Measurements from ENCODE around the gene NLK. TPM values are rescaled to one million over a fixed set of nuclear protein-coding genes. Genes with fewer than 3 reads are reported as not detected.

NLK gene
- total and polyA plus RNA-seq, 2 of the 4 experiments (the other 2 are of a cell fraction) = 15.3 to 23.3 TPM

DNA sequence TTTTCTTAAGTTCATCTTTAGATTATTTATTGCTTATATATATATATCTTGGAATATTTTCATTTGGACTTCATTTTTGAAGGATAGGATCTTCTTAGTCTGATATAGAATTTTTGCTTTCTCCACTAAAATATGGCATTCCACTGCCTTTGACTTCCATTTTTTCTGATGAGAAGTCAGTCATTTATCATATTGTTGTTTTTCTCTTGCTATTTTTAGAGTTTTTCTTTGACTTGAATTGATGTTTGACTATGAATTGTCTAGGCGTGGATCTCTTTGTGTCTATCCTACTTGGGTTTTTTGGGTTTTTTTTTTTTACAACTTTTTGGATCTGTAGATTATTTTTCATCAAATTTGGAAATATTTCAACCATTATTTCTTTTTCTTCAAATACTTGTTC, 67.7 kb downstream of the NLK start:
- Histone ChIP-seq H2AK9ac (replicated peaks; ENCODE audit: low read depth, low read length, poor library complexity) (no peak overlapping the region), H3K4me3 (ENCODE audit: insufficient read depth, low read depth, low read length) (no peak overlapping the region), H3K9me1 (ENCODE audit: insufficient read depth, low read length) (peaks cover 12% of the 10 kb centered on the region; the same call in 1 of the 2 replicates), H3K27ac (ENCODE audit: insufficient read depth, low read length) (no peak overlapping the region), H3K14ac (replicated peaks; ENCODE audit: low read depth, low read length) (no peak overlapping the region), H3K4me1 (ENCODE audit: control insufficient read depth, insufficient read depth, low read length) (peaks cover 7% of the 10 kb centered on the region), H3K36me3 (ENCODE audit: control insufficient read depth, insufficient read depth, low read length) (peaks cover 2% of the 10 kb centered on the region), H4K91ac (ENCODE audit: insufficient read depth, low read depth, low read length) (no peak overlapping the region), H3K4ac (ENCODE audit: low read depth, low read length) (no peak overlapping the region), H2BK20ac (ENCODE audit: low read depth, low read length) (no peak overlapping the region), H3K56ac (ENCODE audit: extremely low read depth, insufficient read depth, low read length) (no peak overlapping the region), H2BK15ac (ENCODE audit: low read depth, low read length) (no peak overlapping the region), H2AK5ac (ENCODE audit: low read depth, low read length) (no peak overlapping the region), H4K8ac (ENCODE audit: low read depth in 2 of 2, low read length in 2 of 2) (no peak overlapping the region), H3K9ac (ENCODE audit: low read depth, low read length) (no peak overlapping the region), H3K4me2 (ENCODE audit: low read depth, low read length) (no peak overlapping the region), H3K79me1 (ENCODE audit: low read depth in 1 of 2, low read length in 2 of 2) (peaks cover 23 to 44% of the 10 kb centered on the region in 2 experiments), H3K18ac (ENCODE audit: low read depth, low read length) (no peak overlapping the region), H4K20me1 (ENCODE audit: insufficient read depth, low read length) (peaks cover 10% of the 10 kb centered on the region; the same call in 1 of the 2 replicates), H3K9me3 (ENCODE audit: control insufficient read depth, insufficient read depth, low read length) (no peaks in the 10 kb centered on the region), H4K5ac (ENCODE audit: low read depth, low read length) (no peak overlapping the region), H2AFZ (replicated peaks; ENCODE audit: low read length, poor library complexity) (no peak overlapping the region), H3K23ac (ENCODE audit: low read depth, low read length) (no peak overlapping the region), H2BK5ac (ENCODE audit: low read depth, low read length, poor library complexity, severe bottlenecking) (no peak overlapping the region), H3K27me3 (ENCODE audit: control insufficient read depth, insufficient read depth, low read length) (no peaks in the 10 kb centered on the region), H2BK120ac (ENCODE audit: low read depth, low read length) (no peak overlapping the region)
- DNase-seq (no peak), ATAC-seq (ENCODE audit: low read depth) (no peak)
- in situ Hi-C loops (cut with MboI; ENCODE audit: low sequenced_read_pairs) = no loop called here
- dilution Hi-C loops (cut with HindIII; ENCODE audit: low sequenced_read_pairs, unreplicated experiment) = no loop called here
- intact Hi-C loops (cut with micrococcal nuclease) = loop anchor here (5.0 to 10.0 kb wide), 2 partner anchors 33 to 215 kb away; partner anchors contain the start of gene LYRM9
- WGBS, 2 experiments (ENCODE audit: extremely low coverage in 2 of 2, insufficient read length in 1 of 2) = no CpG with 5 or more reads among the region's 1 CpG
- CTCF ChIA-PET = no interaction called here
- no peak for TF ChIP-seq BHLHE40 (IDR thresholded peaks at IDR 0.05; ENCODE audit: low read depth, low read length)
- TF ChIP-seq, protein P1, sequence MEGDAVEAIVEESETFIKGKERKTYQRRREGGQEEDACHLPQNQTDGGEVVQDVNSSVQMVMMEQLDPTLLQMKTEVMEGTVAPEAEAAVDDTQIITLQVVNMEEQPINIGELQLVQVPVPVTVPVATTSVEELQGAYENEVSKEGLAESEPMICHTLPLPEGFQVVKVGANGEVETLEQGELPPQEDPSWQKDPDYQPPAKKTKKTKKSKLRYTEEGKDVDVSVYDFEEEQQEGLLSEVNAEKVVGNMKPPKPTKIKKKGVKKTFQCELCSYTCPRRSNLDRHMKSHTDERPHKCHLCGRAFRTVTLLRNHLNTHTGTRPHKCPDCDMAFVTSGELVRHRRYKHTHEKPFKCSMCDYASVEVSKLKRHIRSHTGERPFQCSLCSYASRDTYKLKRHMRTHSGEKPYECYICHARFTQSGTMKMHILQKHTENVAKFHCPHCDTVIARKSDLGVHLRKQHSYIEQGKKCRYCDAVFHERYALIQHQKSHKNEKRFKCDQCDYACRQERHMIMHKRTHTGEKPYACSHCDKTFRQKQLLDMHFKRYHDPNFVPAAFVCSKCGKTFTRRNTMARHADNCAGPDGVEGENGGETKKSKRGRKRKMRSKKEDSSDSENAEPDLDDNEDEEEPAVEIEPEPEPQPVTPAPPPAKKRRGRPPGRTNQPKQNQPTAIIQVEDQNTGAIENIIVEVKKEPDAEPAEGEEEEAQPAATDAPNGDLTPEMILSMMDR (conservative IDR thresholded peaks at IDR 0.05; ENCODE audit: low read depth, low read length) = no peak
- TF ChIP-seq SMC3 (IDR thresholded peaks at IDR 0.05; ENCODE audit: low read depth, low read length) = no peak
- no peak for TF ChIP-seq RAD21 (IDR thresholded peaks at IDR 0.05; ENCODE audit: low read length)
- TF ChIP-seq CEBPB (IDR thresholded peaks at IDR 0.05; ENCODE audit: low read depth, low read length) = no peak
- no peak for TF ChIP-seq RFX5 (IDR thresholded peaks at IDR 0.05; ENCODE audit: low read depth, low read length)
- no peak for TF ChIP-seq NFE2L2 (IDR thresholded peaks at IDR 0.05; ENCODE audit: low read depth, low read length)
- no peak for TF ChIP-seq FOS (IDR thresholded peaks at IDR 0.05; ENCODE audit: low read depth, low read length)
- TF ChIP-seq MXI1 (IDR thresholded peaks at IDR 0.05; ENCODE audit: borderline replicate concordance, low read depth, low read length) = no peak
- no peak for TF ChIP-seq MAFK (IDR thresholded peaks at IDR 0.05; ENCODE audit: low read depth, low read length)
- no peak for TF ChIP-seq MAZ (IDR thresholded peaks at IDR 0.05; ENCODE audit: borderline replicate concordance, low read depth, low read length)
- no peak for TF ChIP-seq RCOR1 (IDR thresholded peaks at IDR 0.05; ENCODE audit: insufficient replicate concordance, low read length)
- TF ChIP-seq POLR2A (IDR thresholded peaks at IDR 0.05; ENCODE audit: low read depth, low read length) = no peak
- TF ChIP-seq CHD1 (IDR thresholded peaks at IDR 0.05; ENCODE audit: low read depth, low read length) = no peak
- BruUV-seq (replicated peaks) = no TSS peak
- POLR2A ChIA-PET (ENCODE audit: unreplicated experiment) = no interaction called here

Measured in IMR-90 (cell line).